ENCODE measurements around the gene VAC14.

DNA sequence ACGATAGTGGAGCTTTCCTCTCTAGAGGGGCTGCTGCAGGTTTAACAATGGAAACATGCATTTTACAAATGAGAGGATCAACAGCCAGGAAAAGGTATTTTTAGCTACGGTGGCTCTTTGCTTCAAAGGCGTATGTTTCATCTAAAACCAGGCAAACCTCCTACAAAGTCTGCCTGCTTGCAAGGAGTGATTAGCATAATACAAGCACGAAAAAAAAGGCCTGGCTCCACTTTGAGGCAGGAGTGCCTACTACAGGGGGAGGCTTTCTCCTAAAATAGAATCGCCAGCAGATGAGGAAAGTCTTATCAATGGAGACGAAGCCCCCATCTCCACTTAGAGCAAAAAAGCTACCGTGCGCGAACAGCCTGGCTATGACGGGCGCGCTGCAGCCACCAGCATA is 88.0 kb downstream of the VAC14 start:
- TF ChIP-seq, protein P1, sequence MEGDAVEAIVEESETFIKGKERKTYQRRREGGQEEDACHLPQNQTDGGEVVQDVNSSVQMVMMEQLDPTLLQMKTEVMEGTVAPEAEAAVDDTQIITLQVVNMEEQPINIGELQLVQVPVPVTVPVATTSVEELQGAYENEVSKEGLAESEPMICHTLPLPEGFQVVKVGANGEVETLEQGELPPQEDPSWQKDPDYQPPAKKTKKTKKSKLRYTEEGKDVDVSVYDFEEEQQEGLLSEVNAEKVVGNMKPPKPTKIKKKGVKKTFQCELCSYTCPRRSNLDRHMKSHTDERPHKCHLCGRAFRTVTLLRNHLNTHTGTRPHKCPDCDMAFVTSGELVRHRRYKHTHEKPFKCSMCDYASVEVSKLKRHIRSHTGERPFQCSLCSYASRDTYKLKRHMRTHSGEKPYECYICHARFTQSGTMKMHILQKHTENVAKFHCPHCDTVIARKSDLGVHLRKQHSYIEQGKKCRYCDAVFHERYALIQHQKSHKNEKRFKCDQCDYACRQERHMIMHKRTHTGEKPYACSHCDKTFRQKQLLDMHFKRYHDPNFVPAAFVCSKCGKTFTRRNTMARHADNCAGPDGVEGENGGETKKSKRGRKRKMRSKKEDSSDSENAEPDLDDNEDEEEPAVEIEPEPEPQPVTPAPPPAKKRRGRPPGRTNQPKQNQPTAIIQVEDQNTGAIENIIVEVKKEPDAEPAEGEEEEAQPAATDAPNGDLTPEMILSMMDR (IDR thresholded peaks at IDR 0.05), result no peak
- no peak for TF ChIP-seq POLR2A (IDR thresholded peaks at IDR 0.05)
